ENCODE results near the gene PXYLP1.
"Not testable (repeated sequence)": the region's sequence is repeated elsewhere in the genome, so short reads cannot be mapped to it uniquely, and the experiment has no call there.

Gene PXYLP1

DNA sequence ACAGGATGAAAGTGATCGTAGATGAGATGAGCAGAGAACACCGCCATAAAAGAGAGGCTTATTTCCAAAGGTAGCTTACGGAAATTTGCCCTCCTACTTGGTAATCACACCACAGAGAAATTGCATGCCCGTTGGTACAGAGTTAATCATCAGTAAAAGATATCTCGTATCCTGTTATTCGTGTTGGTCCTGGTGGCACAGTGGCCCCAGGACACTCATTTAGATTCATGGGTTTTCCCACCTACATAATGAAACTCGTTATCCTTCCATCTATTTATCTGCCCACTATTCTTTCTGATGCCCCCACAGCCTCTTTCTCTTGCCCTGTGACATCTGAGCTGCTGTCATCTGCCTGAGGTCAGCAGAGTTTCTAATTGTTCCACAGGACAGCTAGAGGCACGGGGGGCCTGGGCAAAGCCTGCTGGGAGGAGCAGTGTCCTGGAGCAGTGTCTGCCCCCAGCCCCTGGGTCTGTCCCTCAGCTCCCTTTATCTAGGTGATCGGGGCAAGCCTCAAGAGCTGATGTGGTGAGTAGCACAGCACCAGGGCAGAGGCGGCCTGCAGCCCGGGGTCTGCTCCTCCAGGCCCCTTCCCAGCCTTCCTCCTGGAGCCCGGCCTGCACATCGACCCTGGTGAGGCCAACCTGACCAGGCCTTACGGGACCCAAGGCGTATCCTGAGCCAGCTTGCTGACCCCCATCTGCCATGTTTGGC, 42.2 kb downstream of the PXYLP1 start:
- DNase-seq = no peak

DNA sequence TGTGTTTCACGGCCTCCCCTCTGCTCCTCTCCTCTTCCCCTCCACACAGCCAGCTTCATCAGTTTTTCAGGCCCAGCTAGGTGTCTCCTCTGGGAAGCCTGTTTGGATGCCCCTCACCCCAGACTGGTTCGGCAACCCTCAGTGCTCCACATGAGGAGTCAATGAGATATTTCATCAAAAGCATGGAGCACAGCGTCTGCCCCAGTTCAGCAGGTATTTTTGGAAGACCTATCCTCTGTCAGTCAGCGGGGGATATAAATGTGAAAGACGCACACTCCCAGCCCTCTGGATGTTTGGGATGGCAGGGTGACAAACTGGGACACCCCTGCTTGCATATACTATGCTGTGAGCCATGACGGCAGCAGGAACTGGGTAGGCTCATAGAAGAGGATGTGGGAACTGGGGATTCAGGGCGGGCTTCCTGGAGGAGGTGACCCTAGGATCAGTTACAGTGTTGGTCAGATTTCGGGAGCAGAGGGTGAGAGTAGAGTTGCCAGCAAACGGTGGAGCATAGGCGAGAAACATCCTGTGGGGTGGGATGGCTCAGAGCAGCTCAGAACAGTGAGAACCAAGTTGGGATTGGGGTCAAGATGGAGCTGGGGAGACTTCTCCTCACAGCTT, 42.9 kb downstream of the PXYLP1 start:
- DNase-seq = no peak

DNA sequence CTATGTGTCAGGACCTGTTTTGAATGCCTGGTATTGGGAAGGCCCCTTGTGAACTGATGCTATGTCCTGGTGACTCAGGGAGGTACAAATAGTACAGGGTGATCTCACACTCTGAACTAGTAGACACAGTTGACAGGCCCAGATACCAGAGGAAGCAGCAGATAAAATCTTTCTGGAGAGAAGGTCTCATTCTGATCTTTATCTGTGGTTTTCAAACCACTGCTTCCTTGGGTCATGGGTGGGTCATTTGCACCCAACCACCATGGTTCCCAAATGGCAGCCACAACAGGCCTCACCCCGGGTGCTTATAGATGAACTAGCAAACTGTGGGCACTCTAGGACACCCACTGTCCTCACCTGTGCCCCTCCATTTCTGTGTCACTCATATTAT, 43.4 kb downstream of the PXYLP1 start:
- peak in 1 of 2 donors; percentile 5 for DNase-seq

DNA sequence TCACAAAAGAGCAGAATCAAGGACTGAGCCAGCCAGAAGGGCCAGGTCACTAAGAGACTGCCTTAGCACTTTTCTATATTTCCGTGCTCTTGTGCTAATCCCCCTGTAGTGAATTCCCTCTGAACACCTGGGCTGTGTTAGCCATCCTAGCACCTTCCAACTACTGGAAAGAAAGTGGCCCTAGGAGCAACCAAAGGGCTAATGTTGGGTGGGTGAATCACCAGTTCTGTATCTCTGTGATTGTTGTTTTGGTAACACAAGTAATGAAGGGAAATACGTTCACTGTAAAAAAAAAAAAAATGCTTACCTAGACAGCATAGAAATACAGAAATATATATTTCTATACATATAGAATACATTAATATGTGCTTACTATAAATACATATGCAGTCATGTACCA, 43.9 kb downstream of the PXYLP1 start:
- no peak for DNase-seq

DNA sequence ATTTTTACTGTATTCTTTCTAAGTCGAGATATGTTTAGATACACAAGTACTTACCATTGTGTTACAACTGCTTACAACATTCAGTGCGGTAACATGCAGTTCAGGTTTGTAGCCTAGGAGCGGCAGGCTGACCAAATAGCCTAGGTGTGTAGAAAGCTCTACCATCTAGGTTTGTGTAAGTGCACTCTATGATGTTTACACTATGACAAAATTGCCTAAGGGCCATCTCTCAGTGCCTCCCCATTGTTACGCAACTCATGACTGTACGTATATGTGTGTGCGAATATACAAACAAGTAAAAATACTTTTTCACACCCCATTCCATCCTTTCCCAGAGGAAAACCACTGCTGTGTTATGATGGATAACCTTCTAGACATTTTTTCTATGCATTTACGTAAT, 44.3 kb downstream of the PXYLP1 start:
- DNase-seq = no peak

DNA sequence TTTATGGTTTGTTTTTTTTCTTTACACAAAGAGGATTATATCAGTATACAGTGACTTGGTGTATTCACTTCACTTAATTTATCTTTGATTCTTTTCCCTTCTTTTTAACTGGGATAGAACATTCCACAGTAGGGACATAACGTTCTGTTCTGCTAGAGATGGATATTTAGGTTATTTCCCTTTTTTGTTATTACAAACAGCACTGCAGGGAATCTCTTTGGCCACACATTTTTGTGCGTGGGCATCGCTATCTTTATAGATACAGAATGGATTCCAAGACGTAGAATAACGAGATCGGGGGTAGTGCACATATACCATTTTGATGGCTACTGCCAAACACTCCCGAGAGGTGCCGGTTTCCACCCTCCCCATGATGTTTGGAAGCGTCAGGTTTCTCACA, 44.8 kb downstream of the PXYLP1 start:
- no peak for DNase-seq

DNA sequence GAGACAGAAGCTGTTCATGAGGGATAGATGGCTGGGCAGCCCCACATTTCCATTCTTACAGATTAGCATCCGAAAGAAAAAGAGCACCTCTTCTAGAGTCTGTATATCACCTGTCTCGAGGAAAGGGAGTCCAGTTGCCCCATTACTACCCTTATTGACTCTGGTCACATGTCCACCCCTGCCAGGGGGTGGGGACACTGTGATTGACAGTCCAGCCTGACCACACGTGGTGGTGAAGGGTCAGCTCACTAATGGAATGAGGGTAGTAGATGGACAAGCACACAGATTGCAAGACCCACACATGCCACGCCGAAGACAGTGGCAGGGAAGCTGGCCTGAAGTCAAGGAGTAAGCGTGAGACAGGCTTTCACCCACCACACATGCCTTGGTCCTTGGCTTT, 45.8 kb downstream of the PXYLP1 start:
- no peak for DNase-seq

DNA sequence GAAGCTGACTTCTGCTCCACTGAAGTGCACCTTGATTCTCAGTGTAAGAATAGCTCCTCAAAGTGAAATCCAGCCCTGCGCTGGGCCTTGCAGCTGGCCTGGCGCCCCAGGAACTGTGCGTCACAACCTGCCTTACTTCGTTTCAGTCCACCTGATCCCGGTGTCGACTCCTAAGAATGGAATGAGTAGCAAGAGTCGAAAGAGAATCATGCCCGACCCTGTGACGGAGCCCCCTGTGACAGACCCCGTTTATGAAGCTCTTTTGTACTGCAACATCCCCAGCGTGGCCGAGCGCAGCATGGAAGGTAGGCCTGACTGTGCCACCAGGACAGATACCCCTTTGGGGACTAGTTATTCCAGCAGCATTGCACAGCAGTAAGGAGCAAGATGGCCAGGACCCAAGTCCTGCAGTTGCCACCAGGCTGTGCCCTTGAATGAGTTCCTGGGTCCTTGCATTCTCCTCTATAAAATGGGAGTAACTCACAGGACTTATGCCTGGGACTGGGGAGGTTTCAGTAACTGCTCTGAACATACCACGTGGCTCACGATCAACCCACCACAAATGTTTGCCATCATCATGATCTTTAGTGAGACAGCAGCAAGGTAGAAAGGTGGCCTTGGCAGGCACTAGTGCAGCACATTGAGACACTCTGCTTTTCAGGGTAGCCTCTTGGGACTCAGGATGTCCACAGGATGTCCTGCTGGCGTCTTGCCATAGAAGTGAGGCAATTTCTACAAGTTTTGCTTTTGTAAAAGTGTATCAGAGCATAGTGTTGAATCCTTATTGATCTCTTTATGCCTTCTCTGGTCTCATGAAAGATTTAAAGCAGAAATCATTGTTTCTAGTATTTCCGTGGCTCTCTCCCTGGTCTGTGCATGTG, 46.8 kb downstream of the PXYLP1 start:
- no peak for DNase-seq

DNA sequence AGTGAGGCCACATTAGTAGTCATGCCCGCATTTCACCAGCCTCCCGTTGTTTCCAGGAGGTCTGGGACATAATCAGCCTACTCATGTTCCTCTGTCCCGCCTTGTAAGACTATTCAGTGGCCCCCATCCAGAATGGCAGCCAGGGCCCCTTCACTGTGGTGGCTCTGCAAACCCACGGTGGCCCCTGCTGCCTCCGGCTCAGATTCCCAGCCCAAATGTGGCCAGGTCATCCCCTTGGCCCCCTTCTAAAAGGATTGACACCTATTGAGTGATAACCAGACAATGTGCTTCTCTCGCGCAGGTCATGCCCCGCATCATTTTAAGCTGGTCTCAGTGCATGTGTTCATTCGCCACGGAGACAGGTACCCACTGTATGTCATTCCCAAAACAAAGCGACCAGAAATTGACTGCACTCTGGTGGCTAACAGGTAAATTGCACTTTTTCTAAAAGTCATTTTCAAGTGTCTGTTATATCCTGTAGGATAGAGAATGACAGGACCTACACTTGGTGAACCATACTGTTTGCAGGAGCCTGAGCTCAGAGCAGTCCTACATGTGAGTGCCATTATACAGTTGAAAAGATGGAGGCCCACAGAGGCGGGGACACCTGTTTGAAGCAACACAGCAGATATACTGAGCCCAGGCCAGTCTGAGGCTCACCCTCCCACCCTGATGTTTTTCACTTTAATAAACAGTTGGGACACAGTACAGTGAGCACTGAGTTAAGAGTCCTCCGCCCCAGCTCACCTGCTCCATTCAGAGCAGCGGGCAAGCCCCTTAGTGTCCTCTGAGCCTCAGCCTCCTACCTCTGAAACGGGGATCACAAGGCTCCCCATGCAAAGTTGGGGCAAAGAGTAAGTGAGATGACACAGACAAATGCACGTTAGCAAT, 47.7 kb downstream of the PXYLP1 start:
- DNase-seq = peak in 1 of 2 donors; percentile 58

DNA sequence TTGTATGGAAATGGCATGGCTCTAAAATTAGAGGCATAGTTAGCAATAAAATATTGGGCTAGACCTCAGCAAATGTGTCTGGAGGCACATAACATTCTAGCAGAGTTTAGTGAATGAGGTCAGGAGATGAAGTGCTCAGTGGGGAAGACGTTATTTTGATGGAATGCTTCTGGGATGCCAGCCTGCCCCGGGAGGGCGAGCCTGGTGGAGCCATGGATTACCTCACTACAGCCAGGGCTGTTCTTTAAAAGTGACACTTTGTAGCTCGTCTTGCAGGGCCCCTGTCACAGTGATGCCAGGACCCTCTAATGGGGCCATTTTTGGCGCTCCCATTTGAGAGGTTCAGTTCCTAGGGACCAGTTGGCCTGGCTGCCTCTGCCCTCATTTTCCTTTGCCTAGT, 48.5 kb downstream of the PXYLP1 start:
- DNase-seq = no peak

DNA sequence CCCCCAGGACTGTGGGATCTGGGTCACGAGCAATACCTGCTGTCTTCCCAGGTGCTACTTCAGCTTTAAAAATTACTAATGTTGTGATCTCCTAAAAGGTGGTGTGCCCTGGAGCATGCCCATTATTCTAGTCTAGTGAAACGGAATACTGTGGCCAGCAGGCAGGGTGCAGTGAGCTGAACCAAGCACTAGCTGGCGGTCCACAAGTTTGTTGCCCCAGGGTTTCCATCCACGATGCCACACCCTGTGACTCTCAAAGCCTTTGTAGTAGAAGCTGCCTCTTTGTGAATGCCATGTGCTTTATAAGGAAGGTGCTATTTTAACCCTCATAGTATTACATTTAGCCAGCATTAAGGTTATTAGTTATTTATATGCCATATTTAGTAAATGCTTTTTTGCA, 49.1 kb downstream of the PXYLP1 start:
- DNase-seq = no peak

DNA sequence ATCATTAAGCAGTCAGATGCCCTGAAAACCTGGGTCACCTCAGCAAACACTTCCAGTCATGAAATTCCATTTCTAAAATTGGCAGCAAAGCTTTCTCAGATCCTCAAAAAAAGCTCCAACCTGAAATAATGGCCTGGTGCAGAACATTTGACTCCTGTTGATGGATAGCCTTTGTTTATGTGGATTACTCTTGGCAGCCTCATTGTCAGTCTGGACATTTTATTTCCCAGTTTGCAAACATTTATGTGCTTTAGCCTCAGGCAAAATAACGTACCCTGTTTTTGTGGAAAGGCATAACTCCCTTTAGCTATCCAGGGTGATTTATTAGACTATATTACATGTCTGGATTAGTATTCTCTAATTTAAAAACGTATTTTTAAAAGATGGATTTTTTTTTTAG, 53.9 kb downstream of the PXYLP1 start:
- no peak for DNase-seq

DNA sequence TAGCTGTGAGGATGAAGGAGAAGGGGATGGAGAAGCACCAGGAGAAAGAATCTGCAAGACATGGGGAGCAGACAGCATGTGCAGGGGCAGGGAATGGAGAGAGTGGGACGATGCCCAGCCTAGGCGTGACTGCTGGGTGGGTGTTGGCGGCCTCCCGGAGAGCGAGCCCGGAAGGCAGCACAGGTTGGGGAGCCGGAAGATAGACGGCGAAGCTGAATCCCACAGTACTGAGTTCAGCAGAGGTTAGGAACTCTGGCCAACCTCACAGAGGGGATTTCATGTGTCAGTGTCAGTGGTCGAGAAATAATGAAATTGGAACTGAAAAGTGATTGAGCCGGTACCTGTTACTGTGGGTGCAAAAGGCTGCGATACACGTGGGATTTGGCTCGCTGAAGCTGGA, 55.2 kb downstream of the PXYLP1 start:
- DNase-seq = no peak

DNA sequence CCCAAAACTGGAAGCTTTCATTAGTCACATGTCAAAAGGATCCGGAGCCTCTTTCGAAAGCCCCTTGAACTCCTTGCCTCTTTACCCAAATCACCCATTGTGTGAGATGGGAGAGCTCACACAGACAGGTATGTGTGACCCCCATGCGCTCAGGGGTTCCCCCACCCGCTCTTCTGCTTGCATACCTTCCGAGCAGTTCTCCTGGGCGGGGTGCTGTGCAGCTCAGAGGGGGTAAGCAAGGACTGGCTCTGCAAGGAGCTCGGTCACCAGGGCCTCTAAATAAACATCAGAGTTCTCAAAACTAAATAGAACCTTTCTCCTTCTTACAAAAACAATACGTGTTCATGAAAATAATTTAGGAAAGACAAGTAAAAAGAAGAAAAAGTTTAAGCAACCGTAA, 55.7 kb downstream of the PXYLP1 start:
- no peak for DNase-seq

DNA sequence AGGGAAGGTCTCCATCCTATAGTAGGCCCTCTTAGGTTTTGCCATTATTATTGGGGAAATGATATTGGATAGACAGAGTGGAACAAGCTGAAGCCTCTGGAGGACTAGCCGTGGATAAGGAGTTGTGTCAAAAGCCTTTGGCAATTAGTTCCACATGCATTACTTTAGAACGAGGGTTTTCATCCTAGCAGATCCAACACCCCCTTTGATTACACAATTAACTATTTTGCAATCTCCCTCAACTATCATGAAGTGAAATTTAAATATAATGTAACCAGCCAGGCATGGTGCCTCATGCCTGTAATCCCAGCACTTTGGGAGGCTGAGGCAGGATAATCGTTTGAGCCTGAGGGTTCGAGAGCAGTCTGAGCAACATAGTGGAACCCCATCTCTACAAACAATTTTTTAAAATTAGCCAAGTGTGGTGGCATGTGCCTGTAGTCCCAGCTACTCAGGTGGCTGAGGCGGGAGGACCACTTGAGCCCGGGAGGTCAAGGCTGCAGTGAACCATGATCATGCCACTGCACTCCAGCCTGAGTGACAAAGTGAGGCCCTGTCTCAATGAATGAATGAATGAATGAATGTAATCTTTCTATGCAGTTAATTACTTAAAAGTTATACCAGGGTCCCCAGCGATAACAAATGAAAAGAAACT, 56.8 kb downstream of the PXYLP1 start:
- no peak for DNase-seq

DNA sequence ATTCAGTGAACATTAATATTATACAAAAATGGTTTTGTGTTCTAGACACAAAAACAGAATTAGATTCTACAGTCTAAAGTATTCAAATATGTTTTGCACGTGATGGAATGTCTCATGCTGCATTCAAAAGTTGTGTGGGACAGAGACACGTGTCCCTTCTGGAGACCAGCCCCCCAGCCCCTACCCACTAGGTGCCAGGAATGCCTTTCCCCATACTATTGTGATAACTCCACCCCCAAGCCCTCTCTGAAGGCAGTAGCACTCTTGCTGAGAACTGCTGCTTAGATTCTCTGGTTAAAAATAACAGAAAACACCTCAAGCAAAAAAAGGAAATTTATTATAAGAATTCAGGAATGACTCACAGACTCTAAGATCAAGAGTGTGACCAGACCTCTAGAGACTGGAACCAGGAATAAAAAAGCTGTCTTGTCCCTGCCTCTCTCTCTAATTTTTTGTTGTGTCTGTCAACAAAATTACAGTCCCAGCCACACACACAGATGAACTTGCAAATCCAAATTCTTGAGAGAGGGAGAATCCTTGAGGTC, 57.7 kb downstream of the PXYLP1 start:
- DNase-seq = no peak

DNA sequence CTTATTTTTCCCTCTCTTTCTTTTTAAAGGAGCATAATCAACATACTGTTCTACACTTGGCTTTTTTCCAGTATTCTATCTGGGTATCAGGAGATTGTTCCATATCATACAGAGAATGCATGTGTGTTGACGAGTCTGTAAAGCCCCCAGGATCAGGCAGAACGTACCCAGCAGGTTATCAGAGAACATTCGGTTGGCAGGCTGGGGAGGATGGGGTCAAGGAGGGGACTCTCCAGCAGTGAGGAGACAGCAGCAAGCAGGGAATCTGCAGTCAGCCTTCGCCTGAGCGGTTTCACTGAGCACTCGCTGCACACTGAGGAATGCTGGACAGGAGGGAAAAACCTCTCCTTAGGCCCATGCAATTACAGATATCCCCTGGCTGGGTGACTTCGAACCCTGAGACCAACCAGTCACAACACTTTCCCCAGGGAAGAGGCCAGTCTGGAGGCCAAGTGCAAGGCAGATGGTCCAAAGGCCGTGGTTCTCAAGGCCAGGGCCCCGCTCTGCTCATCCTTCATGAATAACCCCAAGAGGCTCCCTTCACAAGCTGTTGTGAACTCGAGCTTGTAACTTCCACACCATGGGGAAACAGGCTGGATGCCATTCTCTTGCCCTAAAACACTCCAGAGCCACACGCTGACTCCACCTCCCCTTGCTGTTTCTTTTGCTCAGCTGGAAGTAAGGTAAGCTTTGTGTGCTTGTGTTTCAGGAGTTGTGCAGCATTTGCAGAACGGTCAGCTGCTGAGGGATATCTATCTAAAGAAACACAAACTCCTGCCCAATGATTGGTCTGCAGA, 60.1 kb downstream of the PXYLP1 start:
- DNase-seq = no peak

DNA sequence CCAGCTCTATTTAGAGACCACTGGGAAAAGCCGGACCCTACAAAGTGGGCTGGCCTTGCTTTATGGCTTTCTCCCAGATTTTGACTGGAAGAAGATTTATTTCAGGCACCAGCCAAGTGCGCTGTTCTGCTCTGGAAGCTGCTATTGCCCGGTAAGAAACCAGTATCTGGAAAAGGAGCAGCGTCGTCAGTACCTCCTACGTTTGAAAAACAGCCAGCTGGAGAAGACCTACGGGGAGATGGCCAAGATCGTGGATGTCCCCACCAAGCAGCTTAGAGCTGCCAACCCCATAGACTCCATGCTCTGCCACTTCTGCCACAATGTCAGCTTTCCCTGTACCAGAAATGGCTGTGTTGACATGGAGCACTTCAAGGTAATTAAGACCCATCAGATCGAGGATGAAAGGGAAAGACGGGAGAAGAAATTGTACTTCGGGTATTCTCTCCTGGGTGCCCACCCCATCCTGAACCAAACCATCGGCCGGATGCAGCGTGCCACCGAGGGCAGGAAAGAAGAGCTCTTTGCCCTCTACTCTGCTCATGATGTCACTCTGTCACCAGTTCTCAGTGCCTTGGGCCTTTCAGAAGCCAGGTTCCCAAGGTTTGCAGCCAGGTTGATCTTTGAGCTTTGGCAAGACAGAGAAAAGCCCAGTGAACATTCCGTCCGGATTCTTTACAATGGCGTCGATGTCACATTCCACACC, 60.9 kb downstream of the PXYLP1 start:
- no peak for DNase-seq

DNA sequence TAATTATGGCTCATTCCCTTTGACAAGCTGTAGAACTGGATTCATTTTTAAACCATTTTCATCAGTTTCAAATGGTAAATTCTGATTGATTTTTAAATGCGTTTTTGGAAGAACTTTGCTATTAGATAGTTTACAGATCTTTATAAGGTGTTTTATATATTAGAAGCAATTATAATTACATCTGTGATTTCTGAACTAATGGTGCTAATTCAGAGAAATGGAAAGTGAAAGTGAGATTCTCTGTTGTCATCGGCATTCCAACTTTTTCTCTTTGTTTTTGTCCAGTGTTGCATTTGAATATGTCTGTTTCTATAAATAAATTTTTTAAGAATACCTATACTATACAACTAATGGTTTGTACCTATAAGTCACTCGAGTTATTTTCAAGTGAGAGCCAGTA, 62.7 kb downstream of the PXYLP1 start:
- DNase-seq = peak in 1 of 2 donors; percentile 14

DNA sequence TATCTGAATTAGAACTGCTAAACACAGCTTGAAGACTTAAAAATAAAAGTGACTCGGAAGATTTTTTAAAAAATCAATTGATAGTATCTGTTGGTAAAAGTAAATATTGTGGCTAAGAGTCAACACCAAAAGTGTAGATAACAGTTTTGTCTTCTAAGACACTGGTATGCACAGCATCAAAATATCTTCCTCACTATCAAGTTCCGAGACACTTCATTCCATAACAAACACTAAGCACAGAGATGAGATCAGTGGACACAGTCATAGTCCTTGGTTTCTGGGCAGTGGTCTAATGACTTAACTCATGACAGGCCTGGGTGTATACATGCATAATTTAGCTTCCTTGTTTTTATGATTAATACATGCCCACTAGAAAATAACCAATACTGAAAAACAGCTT, 63.2 kb downstream of the PXYLP1 start:
- no peak for DNase-seq

DNA sequence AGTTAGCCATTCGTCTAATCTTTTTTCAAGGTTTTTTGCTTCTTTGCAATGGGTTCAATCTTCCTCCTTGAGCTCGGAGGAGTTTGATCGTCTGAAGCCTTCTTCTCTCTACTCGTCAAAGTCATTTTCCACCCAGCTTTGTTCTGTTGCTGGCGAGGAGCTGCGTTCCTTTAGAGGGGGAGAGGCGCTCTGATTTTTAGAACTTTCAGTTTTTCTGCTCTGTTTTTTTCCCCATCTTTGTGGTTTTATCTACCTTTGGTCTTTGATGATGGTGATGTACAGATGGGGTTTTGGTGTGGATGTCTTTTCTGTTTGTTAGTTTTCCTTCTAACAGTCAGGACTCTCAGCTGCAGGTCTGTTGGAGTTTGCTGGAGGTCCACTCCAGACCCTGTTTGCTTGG, 68.8 kb downstream of the PXYLP1 start:
- not testable (repeated sequence) for DNase-seq

Measured in CD4-positive, alpha-beta T cell treated with Interleukin-1 beta for 1 hour (primary cell).